ENCODE measurements around the gene ADARB1. TPM values are rescaled to one million over a fixed set of nuclear protein-coding genes. Genes with fewer than 3 reads are reported as not detected.
A peak's percentile ranks its signal among the peaks of the same experiment; 100 is the strongest.

ADARB1 gene
- total and polyA plus RNA-seq, 2 of the 4 experiments (the other 2 are of a cell fraction): 39.8 to 47.3 TPM

GRCh38 chr21:45224189-45224938 lies 150.0 kb downstream of the ADARB1 start:
- no peak for TF ChIP-seq CEBPB (IDR thresholded peaks at IDR 0.05; ENCODE audit: low read depth, low read length)
- TF ChIP-seq SMC3 (IDR thresholded peaks at IDR 0.05; ENCODE audit: low read depth, low read length): no peak

More at GRCh38 chr21:45224189-45224938, 150.0 kb downstream of the ADARB1 start:
- no peaks in the 10 kb centered on the region for H3K27me3 ChIP-seq (ENCODE audit: control insufficient read depth, insufficient read depth, low read length)
- intact Hi-C loops (cut with micrococcal nuclease): no loop called here
- no peak overlapping the region for H2BK120ac ChIP-seq (ENCODE audit: low read depth, low read length)
- dilution Hi-C loops (cut with HindIII; ENCODE audit: low sequenced_read_pairs, unreplicated experiment): no loop called here
- H4K20me1 ChIP-seq (ENCODE audit: insufficient read depth, low read length): peaks cover 49% of the 10 kb centered on the region
- H3K9ac ChIP-seq (ENCODE audit: low read depth, low read length): no peak overlapping the region
- no peak overlapping the region for H4K91ac ChIP-seq (ENCODE audit: insufficient read depth, low read depth, low read length)
- no peak overlapping the region for H2AK9ac ChIP-seq (replicated peaks; ENCODE audit: low read depth, low read length, poor library complexity)
- no peak overlapping the region for H3K23ac ChIP-seq (ENCODE audit: low read depth, low read length)
- H3K18ac ChIP-seq (ENCODE audit: low read depth, low read length): no peak overlapping the region
- no peak overlapping the region for H3K14ac ChIP-seq (replicated peaks; ENCODE audit: low read depth, low read length)
- DNase-seq (peak; percentile 52), ATAC-seq (ENCODE audit: low read depth) (no peak)
- no peaks in the 10 kb centered on the region for H3K9me3 ChIP-seq (ENCODE audit: control insufficient read depth, insufficient read depth, low read length)
- H3K79me1 ChIP-seq (ENCODE audit: low read depth in 1 of 2, low read length in 2 of 2): peaks cover 8 to 18% of the 10 kb centered on the region in 2 experiments; a peak in 2 of 4 replicates
- WGBS, 2 experiments (ENCODE audit: extremely low coverage in 2 of 2, insufficient read length in 1 of 2): 60% methylated on average over 2 of the region's 24 CpGs; no CpG with 5 or more reads in 1 of the 2 experiments
- no peak overlapping the region for H2BK20ac ChIP-seq (ENCODE audit: low read depth, low read length)
- no peak overlapping the region for H4K8ac ChIP-seq (ENCODE audit: low read depth in 2 of 2, low read length in 2 of 2)
- H4K5ac ChIP-seq (ENCODE audit: low read depth, low read length): no peak overlapping the region
- in situ Hi-C loops (cut with MboI; ENCODE audit: low sequenced_read_pairs): no loop called here
- peaks cover 33% of the 10 kb centered on the region for H3K9me1 ChIP-seq (ENCODE audit: insufficient read depth, low read length)
- H3K27ac ChIP-seq (ENCODE audit: insufficient read depth, low read length): no peak overlapping the region
- no peak overlapping the region for H3K4me3 ChIP-seq (ENCODE audit: insufficient read depth, low read depth, low read length)
- H2BK15ac ChIP-seq (ENCODE audit: low read depth, low read length): no peak overlapping the region
- H3K36me3 ChIP-seq (ENCODE audit: control insufficient read depth, insufficient read depth, low read length): peaks cover 44% of the 10 kb centered on the region
- H2AFZ ChIP-seq (replicated peaks; ENCODE audit: low read length, poor library complexity): no peak overlapping the region
- no peak overlapping the region for H2BK5ac ChIP-seq (ENCODE audit: low read depth, low read length, poor library complexity, severe bottlenecking)
- H3K4me2 ChIP-seq (ENCODE audit: low read depth, low read length): no peak overlapping the region
- no TSS peak for BruUV-seq (replicated peaks)
- no peak overlapping the region for H3K4ac ChIP-seq (ENCODE audit: low read depth, low read length)
- ChIA-PET POLR2A (ENCODE audit: unreplicated experiment) (no interaction called here), CTCF (interaction anchor here (0.7 to 1.0 kb wide), 2 partner anchors 59 to 86 kb away, joined by 3 read pairs; no protein-coding TSS in a partner anchor)
- H2AK5ac ChIP-seq (ENCODE audit: low read depth, low read length): no peak overlapping the region
- no peak overlapping the region for H3K56ac ChIP-seq (ENCODE audit: extremely low read depth, insufficient read depth, low read length)
- peaks cover 30% of the 10 kb centered on the region for H3K4me1 ChIP-seq (ENCODE audit: control insufficient read depth, insufficient read depth, low read length)

Measured in IMR-90 (cell line).